Gastroesophageal sphincter (tissue), 4 donors: ENCODE measurements around the gene SWSAP1. TPM values are rescaled to one million over a fixed set of nuclear protein-coding genes. Genes with fewer than 3 reads are reported as not detected.
"Not testable (repeated sequence)": the region's sequence is repeated elsewhere in the genome, so short reads cannot be mapped to it uniquely, and the experiment has no call there.

ENCODE experiments used
- ATAC-seq: fragments of 150-250 bp; one replicate; pipeline ENCODE4 v1.9.1; 2016; ENCODE audit warnings: mild to moderate bottlenecking, moderate library complexity
- H3K27ac ChIP-seq, 4 donors: fragments of 200-600 bp; sonication (generic) in 3 of 4; 1 replicate in 3 of 4; 2 replicates in 1 of 4; pipeline ENCODE4 v1.5.1; 2016 to 2019
- H3K27me3 ChIP-seq: fragments of 200-600 bp; sonication (generic); one replicate; pipeline ENCODE4 v1.5.1; 2019
- H3K36me3 ChIP-seq, 2 donors: fragments of 200-600 bp; sonication (generic); one replicate each; pipeline ENCODE4 v1.5.1; 2019; ENCODE audit warnings: control low read depth in 1 of 2
- H3K4me1 ChIP-seq, 3 donors: fragments of 200-600 bp; sonication (generic); 1 replicate in 2 of 3; 2 replicates in 1 of 3; pipeline ENCODE4 v1.5.1; 2016 to 2019; ENCODE audit warnings: control low read depth in 2 of 3
- H3K4me3 ChIP-seq, 2 donors: fragments of 200-600 bp; sonication (generic); one replicate each; pipeline ENCODE4 v1.5.1; 2019; ENCODE audit warnings: mild to moderate bottlenecking in 1 of 2, moderate library complexity in 1 of 2
- H3K9me3 ChIP-seq, 3 donors: fragments of 200-600 bp; sonication (generic); one replicate each; pipeline ENCODE4 v1.5.1; 2017 to 2019; ENCODE audit warnings: control low read depth in 2 of 3
- EP300 ChIP-seq: sonication (generic); formaldehyde crosslinking; IDR thresholded peaks from one replicate; pipeline ENCODE4 v1.6.1; 2017; ENCODE audit warnings: antibody characterized with exemption, mild to moderate bottlenecking
- POLR2A ChIP-seq, 2 donors: fragments of 450-650 bp; IDR thresholded peaks; one replicate each; pipeline ENCODE4 v1.6.1; 2017; ENCODE audit warnings: antibody characterized with exemption in 2 of 2, mild to moderate bottlenecking in 2 of 2, moderate library complexity in 1 of 2
- POLR2AphosphoS5 ChIP-seq: sonication (generic); formaldehyde crosslinking; IDR thresholded peaks from one replicate; pipeline ENCODE4 v1.6.1; 2017; ENCODE audit warnings: antibody characterized with exemption
- WGBS, 2 donors: methylation state at CpG; one replicate each; pipeline ENCODE4 v1.1.5; 2018; ENCODE audit warnings: low coverage in 1 of 2; 5-methylcytosine and 5-hydroxymethylcytosine counted together
- total RNA-seq, 4 donors: library from RNA; depleted of rRNA; stranded (reverse); fragments of >200 nt; gene quantifications; one replicate each; pipeline ENCODE4 v1.1.0, GENCODE V29; 2016
- TF ChIP-seq, protein P1 (sequence below), 4 experiments: fragments of 200-600 bp in 2 of 4; fragments of 450-650 bp in 2 of 4; sonication (generic) in 1 of 4; IDR thresholded peaks; one replicate each; pipeline ENCODE4 v1.5.1; 2017 to 2019; ENCODE audit warnings: antibody characterized with exemption in 4 of 4, mild to moderate bottlenecking in 2 of 4, moderate library complexity in 2 of 4

SWSAP1 gene
- total RNA-seq, 4 donors from 2014 or later = 0.62 to 2.6 (median 1.0) TPM

DNA sequence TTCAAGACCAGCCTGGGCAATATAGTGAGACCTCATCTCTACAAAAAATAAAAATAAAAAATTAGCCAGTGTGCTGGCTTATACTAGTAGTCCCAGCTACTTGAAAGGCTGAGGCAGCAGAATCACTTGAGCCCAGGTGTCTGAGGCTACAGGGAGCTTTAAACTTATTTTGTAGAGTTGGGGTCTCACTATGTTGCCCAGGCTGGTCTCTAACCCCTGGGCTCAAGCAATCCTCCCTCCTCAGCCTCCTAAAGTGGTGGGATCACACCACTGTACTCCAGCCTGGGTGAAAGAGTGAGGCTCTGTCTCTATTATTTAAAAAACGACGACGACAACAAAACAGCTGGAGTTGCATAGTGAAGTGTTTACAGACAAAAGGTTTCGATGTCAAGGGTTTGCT is 43.0 kb upstream of the SWSAP1 start:
- TF ChIP-seq EP300 (no peak), POLR2A (IDR thresholded peaks at IDR 0.05) (no peak), POLR2AphosphoS5 (no peak)
- TF ChIP-seq, protein P1, sequence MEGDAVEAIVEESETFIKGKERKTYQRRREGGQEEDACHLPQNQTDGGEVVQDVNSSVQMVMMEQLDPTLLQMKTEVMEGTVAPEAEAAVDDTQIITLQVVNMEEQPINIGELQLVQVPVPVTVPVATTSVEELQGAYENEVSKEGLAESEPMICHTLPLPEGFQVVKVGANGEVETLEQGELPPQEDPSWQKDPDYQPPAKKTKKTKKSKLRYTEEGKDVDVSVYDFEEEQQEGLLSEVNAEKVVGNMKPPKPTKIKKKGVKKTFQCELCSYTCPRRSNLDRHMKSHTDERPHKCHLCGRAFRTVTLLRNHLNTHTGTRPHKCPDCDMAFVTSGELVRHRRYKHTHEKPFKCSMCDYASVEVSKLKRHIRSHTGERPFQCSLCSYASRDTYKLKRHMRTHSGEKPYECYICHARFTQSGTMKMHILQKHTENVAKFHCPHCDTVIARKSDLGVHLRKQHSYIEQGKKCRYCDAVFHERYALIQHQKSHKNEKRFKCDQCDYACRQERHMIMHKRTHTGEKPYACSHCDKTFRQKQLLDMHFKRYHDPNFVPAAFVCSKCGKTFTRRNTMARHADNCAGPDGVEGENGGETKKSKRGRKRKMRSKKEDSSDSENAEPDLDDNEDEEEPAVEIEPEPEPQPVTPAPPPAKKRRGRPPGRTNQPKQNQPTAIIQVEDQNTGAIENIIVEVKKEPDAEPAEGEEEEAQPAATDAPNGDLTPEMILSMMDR (IDR thresholded peaks at IDR 0.05) = no peak
- H3K27me3 ChIP-seq = no peaks in the 10 kb centered on the region
- H3K27ac ChIP-seq = no peak overlapping the region
- H3K36me3 ChIP-seq = peaks cover 0 to 100% of the 10 kb centered on the region in 2 donors
- ATAC-seq = no peak
- H3K4me3 ChIP-seq = no peak overlapping the region
- H3K4me1 ChIP-seq = no peaks in the 10 kb centered on the region
- WGBS, 2 donors = 72 to 90% methylated on average over 2 to 4 of the region's 4 CpGs
- no peaks in the 10 kb centered on the region for H3K9me3 ChIP-seq

DNA sequence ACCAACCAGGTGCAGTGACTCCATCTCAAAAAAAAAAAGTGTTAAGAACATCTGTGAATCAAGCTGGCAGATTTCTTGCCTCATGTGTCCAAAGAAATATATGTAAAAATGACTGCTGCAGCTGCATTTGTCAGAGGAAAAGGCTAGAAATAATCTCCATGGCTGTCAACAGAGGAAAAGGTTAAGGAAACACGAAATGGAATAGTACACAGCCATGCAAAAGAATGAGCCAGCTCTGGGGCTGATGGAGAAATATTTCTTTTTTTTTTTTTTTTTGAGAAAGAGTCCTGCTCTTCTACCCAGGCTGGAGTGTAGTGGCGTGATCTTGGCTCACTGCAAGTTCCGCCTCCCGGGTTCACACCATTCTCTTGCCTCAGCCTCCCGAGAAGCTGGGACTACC is 41.6 kb upstream of the SWSAP1 start:
- Histone ChIP-seq H3K4me3 (no peak overlapping the region), H3K9me3 (no peaks in the 10 kb centered on the region), H3K27ac (no peak overlapping the region), H3K27me3 (no peaks in the 10 kb centered on the region), H3K4me1 (peaks cover 0 to 8% (median 0%) of the 10 kb centered on the region in 3 donors), H3K36me3 (peaks cover 0 to 96% of the 10 kb centered on the region in 2 donors)
- no peak for TF ChIP-seq POLR2AphosphoS5
- TF ChIP-seq EP300 = no peak
- TF ChIP-seq POLR2A (IDR thresholded peaks at IDR 0.05) = no peak
- TF ChIP-seq, protein P1 (IDR thresholded peaks at IDR 0.05) = no peak
- no peak for ATAC-seq
- WGBS, 2 donors = 88 to 92% methylated on average over 1 of the region's 5 CpGs

DNA sequence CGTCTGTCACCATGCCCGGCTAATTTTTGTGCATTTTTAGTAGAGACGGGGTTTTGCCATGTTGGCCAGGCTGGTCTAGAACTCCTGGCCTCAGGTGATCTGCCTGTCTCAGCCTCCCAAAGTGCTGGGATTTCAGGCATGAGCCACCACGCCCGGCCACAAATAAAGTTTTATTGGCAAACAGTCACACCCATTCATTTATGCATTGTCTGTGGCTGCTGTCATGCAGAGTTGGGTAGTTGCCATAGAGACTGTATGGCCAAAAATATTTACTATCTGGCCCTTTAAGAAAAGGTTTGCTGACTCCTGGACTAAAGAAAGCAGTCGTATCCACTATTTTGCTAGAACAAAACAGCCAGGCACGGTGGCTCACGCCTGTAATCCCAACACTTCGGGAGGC is 40.6 kb upstream of the SWSAP1 start:
- H3K27me3 ChIP-seq, H3K27ac ChIP-seq, H3K9me3 ChIP-seq, H3K4me3 ChIP-seq, ATAC-seq: not testable (repeated sequence)
- WGBS, 2 donors = 17 to 82% methylated on average over 1 to 4 of the region's 9 CpGs
- H3K4me1 ChIP-seq = peaks cover 0 to 18% (median 8%) of the 10 kb centered on the region in 3 donors
- peaks cover 0 to 86% of the 10 kb centered on the region in 2 donors for H3K36me3 ChIP-seq

DNA sequence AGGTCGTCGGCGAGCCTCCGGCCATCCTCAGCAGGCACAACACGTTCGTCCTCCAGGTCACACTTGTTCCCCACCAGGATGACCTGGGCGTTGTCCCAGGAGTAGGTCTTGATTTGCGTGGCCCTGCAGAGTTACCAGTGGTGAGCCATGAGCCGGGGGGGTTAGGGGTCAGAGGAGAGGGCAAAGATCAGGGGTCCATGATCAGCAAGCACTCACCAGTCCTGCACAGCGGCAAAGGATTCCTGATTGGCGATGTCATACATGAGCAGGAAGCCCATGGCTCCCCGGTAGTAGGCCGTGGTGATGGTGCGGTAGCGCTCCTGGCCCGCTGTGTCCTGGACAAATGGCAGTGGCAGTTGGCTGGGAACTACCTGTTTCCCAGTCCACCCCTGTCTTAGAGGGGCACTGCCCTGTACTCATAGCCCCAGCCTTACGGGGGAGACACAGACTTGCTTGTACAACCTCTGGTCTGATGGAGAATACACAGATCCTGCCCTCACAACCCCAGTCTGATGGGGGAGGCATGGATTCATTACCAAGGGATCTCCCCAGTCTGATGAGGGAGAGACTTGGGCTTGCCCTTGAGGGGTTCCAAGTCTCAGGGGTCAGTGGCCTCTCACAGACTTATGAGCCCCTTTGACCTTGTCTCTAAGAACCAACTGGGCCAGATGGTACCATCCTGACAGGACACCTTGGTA is 38.9 kb upstream of the SWSAP1 start:
- Histone ChIP-seq H3K27me3 (no peaks in the 10 kb centered on the region), H3K27ac (no peak overlapping the region), H3K4me1 (peaks cover 0 to 30% (median 13%) of the 10 kb centered on the region in 3 donors), H3K9me3 (no peaks in the 10 kb centered on the region), H3K36me3 (peaks cover 0 to 68% of the 10 kb centered on the region in 2 donors), H3K4me3 (no peak overlapping the region)
- no peak for ATAC-seq
- TF ChIP-seq EP300 (no peak), POLR2AphosphoS5 (no peak), POLR2A (IDR thresholded peaks at IDR 0.05) (no peak)
- TF ChIP-seq, protein P1 (IDR thresholded peaks at IDR 0.05) = no peak
- 80% methylated on average over 1 of the region's 17 CpGs; no CpG with 5 or more reads in 1 of the 2 donors for WGBS, 2 donors

DNA sequence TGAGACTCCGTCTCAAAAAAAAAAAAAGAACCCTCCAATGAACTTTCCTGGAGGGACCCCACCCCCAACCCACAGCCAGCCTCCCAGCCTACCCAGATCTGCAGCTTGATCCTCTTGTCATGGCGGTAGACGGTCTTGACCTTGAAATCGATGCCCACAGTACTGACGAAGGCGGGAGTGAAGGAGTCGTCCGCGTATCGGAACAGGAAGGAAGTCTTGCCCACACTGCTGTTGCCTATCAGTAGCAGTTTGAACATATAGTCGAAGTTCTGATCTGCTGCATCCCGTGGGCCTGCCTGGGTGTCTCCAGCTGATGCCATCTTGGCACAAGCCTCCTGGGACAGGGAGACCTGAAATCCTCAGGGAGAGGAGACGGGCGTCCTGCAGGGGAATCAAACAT is 37.4 kb upstream of the SWSAP1 start:
- Histone ChIP-seq H3K27ac (no peak overlapping the region), H3K9me3 (no peaks in the 10 kb centered on the region), H3K4me1 (peaks cover 0 to 30% (median 13%) of the 10 kb centered on the region in 3 donors), H3K27me3 (no peaks in the 10 kb centered on the region), H3K36me3 (peaks cover 0 to 62% of the 10 kb centered on the region in 2 donors), H3K4me3 (no peak overlapping the region)
- WGBS, 2 donors = 70 to 92% methylated on average over 6 of the region's 14 CpGs
- ATAC-seq = no peak
- TF ChIP-seq EP300 (no peak), POLR2A (IDR thresholded peaks at IDR 0.05) (no peak), POLR2AphosphoS5 (no peak)
- TF ChIP-seq, protein P1 (IDR thresholded peaks at IDR 0.05) = no peak
